ENCODE measurements around the gene TANGO6. TPM values are rescaled to one million over a fixed set of nuclear protein-coding genes. Genes with fewer than 3 reads are reported as not detected.

The TANGO6 gene
- total RNA-seq, 2 donors from 2014 or later, result 9.6 to 15.3 TPM

DNA sequence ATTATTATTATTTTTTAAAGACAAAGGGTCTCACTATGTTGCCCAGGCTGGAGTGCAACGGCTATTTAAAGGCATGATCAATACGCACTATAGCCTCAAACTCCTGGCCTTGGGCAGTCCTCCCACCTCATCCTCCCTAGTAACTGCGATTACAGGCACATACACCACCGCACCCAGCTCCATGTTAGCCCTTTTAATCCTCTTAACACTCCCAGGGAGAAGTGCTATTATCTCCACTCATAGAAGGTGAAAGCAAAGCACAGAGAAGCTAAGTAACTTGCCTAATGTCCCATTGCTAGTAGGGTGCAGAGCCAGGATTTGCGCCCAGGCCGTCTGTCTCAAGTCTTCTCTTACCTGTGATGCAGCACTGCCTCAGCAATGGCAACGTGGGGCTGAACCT, 267.1 kb downstream of the TANGO6 start:
- DNase-seq, result peak; percentile 35
- peaks cover 24% of the 10 kb centered on the region for H3K4me1 Mint-ChIP-seq
- H3K9me3 Mint-ChIP-seq, result no peaks in the 10 kb centered on the region
- Histone ChIP-seq H3K9ac (ENCODE audit: extremely low read depth, low read length, poor library complexity, severe bottlenecking) (no peak overlapping the region), H3K4me3 (ENCODE audit: low read length) (no peak overlapping the region), H3K36me3 (ENCODE audit: control insufficient read depth, insufficient read depth, low read length) (peaks cover 10% of the 10 kb centered on the region), H3K27ac (ENCODE audit: low read depth, low read length) (no peak overlapping the region), H3K27me3 (ENCODE audit: control insufficient read depth, insufficient read depth, low read length, poor library complexity, severe bottlenecking) (peaks cover 28% of the 10 kb centered on the region), H3K9me3 (ENCODE audit: control insufficient read depth, low read length) (no peaks in the 10 kb centered on the region), H3K4me1 (ENCODE audit: control insufficient read depth, insufficient read depth, low read length) (peaks cover 5% of the 10 kb centered on the region)
- peaks cover 38% of the 10 kb centered on the region for H3K27me3 Mint-ChIP-seq (ENCODE audit: insufficient read depth)
- H3K36me3 Mint-ChIP-seq (ENCODE audit: low read depth), result peaks cover 26% of the 10 kb centered on the region
- no peak overlapping the region for H3K27ac Mint-ChIP-seq
- no peak overlapping the region for H3K4me3 Mint-ChIP-seq
- WGBS, 2 experiments (ENCODE audit: insufficient coverage in 1 of 2, insufficient read length in 1 of 2), result 90 to 95% methylated on average over 7 of the region's 7 CpGs
- TF ChIP-seq, protein P1, sequence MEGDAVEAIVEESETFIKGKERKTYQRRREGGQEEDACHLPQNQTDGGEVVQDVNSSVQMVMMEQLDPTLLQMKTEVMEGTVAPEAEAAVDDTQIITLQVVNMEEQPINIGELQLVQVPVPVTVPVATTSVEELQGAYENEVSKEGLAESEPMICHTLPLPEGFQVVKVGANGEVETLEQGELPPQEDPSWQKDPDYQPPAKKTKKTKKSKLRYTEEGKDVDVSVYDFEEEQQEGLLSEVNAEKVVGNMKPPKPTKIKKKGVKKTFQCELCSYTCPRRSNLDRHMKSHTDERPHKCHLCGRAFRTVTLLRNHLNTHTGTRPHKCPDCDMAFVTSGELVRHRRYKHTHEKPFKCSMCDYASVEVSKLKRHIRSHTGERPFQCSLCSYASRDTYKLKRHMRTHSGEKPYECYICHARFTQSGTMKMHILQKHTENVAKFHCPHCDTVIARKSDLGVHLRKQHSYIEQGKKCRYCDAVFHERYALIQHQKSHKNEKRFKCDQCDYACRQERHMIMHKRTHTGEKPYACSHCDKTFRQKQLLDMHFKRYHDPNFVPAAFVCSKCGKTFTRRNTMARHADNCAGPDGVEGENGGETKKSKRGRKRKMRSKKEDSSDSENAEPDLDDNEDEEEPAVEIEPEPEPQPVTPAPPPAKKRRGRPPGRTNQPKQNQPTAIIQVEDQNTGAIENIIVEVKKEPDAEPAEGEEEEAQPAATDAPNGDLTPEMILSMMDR (conservative IDR thresholded peaks at IDR 0.05), result no peak

- Histone ChIP-seq H3K4me3 (ENCODE audit: low read length) (no peak overlapping the region), H3K9me3 (ENCODE audit: control insufficient read depth, low read length) (no peaks in the 10 kb centered on the region), H3K36me3 (ENCODE audit: control insufficient read depth, insufficient read depth, low read length) (peaks cover 11% of the 10 kb centered on the region), H3K27ac (ENCODE audit: low read depth, low read length) (no peak overlapping the region), H3K9ac (ENCODE audit: extremely low read depth, low read length, poor library complexity, severe bottlenecking) (no peak overlapping the region), H3K27me3 (ENCODE audit: control insufficient read depth, insufficient read depth, low read length, poor library complexity, severe bottlenecking) (peaks cover 27% of the 10 kb centered on the region), H3K4me1 (ENCODE audit: control insufficient read depth, insufficient read depth, low read length) (peaks cover 5% of the 10 kb centered on the region)
- Mint-ChIP-seq H3K36me3 (ENCODE audit: low read depth) (peaks cover 33% of the 10 kb centered on the region), H3K27me3 (ENCODE audit: insufficient read depth) (peaks cover 35% of the 10 kb centered on the region), H3K9me3 (no peaks in the 10 kb centered on the region), H3K4me1 (peaks cover 22% of the 10 kb centered on the region), H3K4me3 (no peak overlapping the region), H3K27ac (no peak overlapping the region)
- TF ChIP-seq, protein P1 (conservative IDR thresholded peaks at IDR 0.05), result no peak
- 88 to 93% methylated on average over 5 to 6 of the region's 6 CpGs for WGBS, 2 experiments (ENCODE audit: insufficient coverage in 1 of 2, insufficient read length in 1 of 2)
- DNase-seq, result peak; percentile 26
These were observed 268.0 kb downstream of the TANGO6 start for GRCh38 chr16:69111216-69111875.

GRCh38 chr16:69111876-69112230, 268.5 kb downstream of the TANGO6 start:
- peak; percentile 26 for DNase-seq
- Histone ChIP-seq H3K9me3 (ENCODE audit: control insufficient read depth, low read length) (no peaks in the 10 kb centered on the region), H3K4me1 (ENCODE audit: control insufficient read depth, insufficient read depth, low read length) (peaks cover 5% of the 10 kb centered on the region), H3K9ac (ENCODE audit: extremely low read depth, low read length, poor library complexity, severe bottlenecking) (no peak overlapping the region), H3K27me3 (ENCODE audit: control insufficient read depth, insufficient read depth, low read length, poor library complexity, severe bottlenecking) (peaks cover 22% of the 10 kb centered on the region), H3K4me3 (ENCODE audit: low read length) (no peak overlapping the region), H3K27ac (ENCODE audit: low read depth, low read length) (no peak overlapping the region), H3K36me3 (ENCODE audit: control insufficient read depth, insufficient read depth, low read length) (peaks cover 15% of the 10 kb centered on the region)
- Mint-ChIP-seq H3K4me1 (peaks cover 22% of the 10 kb centered on the region), H3K9me3 (no peaks in the 10 kb centered on the region), H3K27me3 (ENCODE audit: insufficient read depth) (peaks cover 33% of the 10 kb centered on the region), H3K4me3 (no peak overlapping the region), H3K27ac (no peak overlapping the region), H3K36me3 (ENCODE audit: low read depth) (peaks cover 34% of the 10 kb centered on the region)
- TF ChIP-seq, protein P1 (conservative IDR thresholded peaks at IDR 0.05), result no peak
- 94 to 98% methylated on average over 5 of the region's 5 CpGs for WGBS, 2 experiments (ENCODE audit: insufficient coverage in 1 of 2, insufficient read length in 1 of 2)
